HCT116 (cell line): Measurements from ENCODE around the gene TBC1D8. TPM values are rescaled to one million over a fixed set of nuclear protein-coding genes. Genes with fewer than 3 reads are reported as not detected.

Experiments
- ATAC-seq: fragments of 200-7000 bp; cut with Tn5 transposase; 2 replicates; pipeline ENCODE4 v1.9.1; 2020; ENCODE audit warnings: mild to moderate bottlenecking, moderate library complexity
- BruUV-seq: library from RNA; stranded (reverse); fragments of 400-500 nt; replicated peaks from 2 replicates; lab custom pipeline; 2021; lab: Mats Ljungman, UMichigan
- CTCF ChIA-PET: fragments of 300-600 bp; sonication (Branson Sonifier 250); formaldehyde crosslinking; loops from one replicate; lab custom pipeline; 2021; ENCODE audit warnings: antibody characterized with exemption; lab: Charles Lee
- POLR2A ChIA-PET: fragments of 300-600, 350-600 bp; sonication (Branson Sonifier 250); formaldehyde crosslinking; loops from one replicate; lab custom pipeline; 2021; ENCODE audit warnings: antibody characterized with exemption; lab: Charles Lee
- RAD21 ChIA-PET, 2 experiments: fragments of 300-600 bp; sonication (Branson Sonifier 250); formaldehyde crosslinking; loops; one replicate each; lab custom pipeline; 2023; ENCODE audit warnings: low total read pairs in 2 of 2; ENCODE audit not compliant: uncharacterized antibody in 2 of 2, unreplicated experiment in 2 of 2, low non-redundant PET in 1 of 2; lab: Charles Lee
- DNase-seq: peaks from one replicate; pipeline ENCODE4 v3.0.0-alpha.2; 2010; ENCODE audit warnings: low read depth, low spot score
- H2AFZ ChIP-seq: fragments of 200-600 bp; shearing (Covaris generic), sonication (generic); 2 replicates; pipeline ENCODE4 v1.6.1; 2017; ENCODE audit warnings: low read depth, mixed run types, mixed read lengths, antibody characterized with exemption, low read length; ENCODE audit not compliant: poor library complexity, severe bottlenecking
- H3K27ac ChIP-seq: 2 replicates; pipeline ENCODE4 v1.5.1; 2012; ENCODE audit warnings: low read depth, low read length
- H3K27me3 ChIP-seq: fragments of 200-600 bp; sonication (generic); 2 replicates; pipeline ENCODE4 v1.6.1; 2016; ENCODE audit warnings: mixed run types, low read length, mixed read lengths; ENCODE audit not compliant: insufficient read depth
- H3K36me3 ChIP-seq, 2 experiments: fragments of 200-500 bp in 1 of 2; fragments of 200-600 bp in 1 of 2; sonication (Bioruptor generic) in 1 of 2; sonication (generic) in 1 of 2; 2 replicates each; pipeline versions ENCODE4 v1.5.1 to v1.6.1; 2014 to 2016; ENCODE audit warnings: low read length in 2 of 2, inconsistent platforms in 1 of 2, mixed read lengths in 1 of 2, mixed run types in 1 of 2; ENCODE audit not compliant: insufficient read depth in 2 of 2, control insufficient read depth in 1 of 2
- H3K4me1 ChIP-seq, 2 experiments: fragments of 200-600 bp in 1 of 2; sonication (generic) in 1 of 2; 2 replicates each; pipeline versions ENCODE4 v1.5.1 to v1.6.1; 2012 to 2017; ENCODE audit warnings: low read length in 2 of 2, inconsistent platforms in 1 of 2, mild to moderate bottlenecking in 1 of 2, mixed read lengths in 1 of 2, mixed run types in 1 of 2, moderate library complexity in 1 of 2; ENCODE audit not compliant: insufficient read depth in 2 of 2, control insufficient read depth in 1 of 2
- H3K4me2 ChIP-seq: fragments of 200-600 bp; sonication (generic); 2 replicates; pipeline ENCODE4 v1.6.1; 2017; ENCODE audit warnings: mixed run types, low read length, mixed read lengths
- H3K4me3 ChIP-seq, 2 experiments: fragments of 200-600 bp in 1 of 2; sonication (generic) in 1 of 2; replicated peaks in 1 of 2; 2 replicates each; pipeline ENCODE4 v1.5.1; 2011 to 2016; ENCODE audit warnings: low read length in 2 of 2, control low read depth in 1 of 2, low read depth in 1 of 2, mild to moderate bottlenecking in 1 of 2, mixed read lengths in 1 of 2, mixed run types in 1 of 2
- H3K79me2 ChIP-seq: fragments of 200-600 bp; sonication (generic); 2 replicates; pipeline ENCODE4 v1.6.1; 2017; ENCODE audit warnings: mild to moderate bottlenecking, mixed run types, low read length, moderate library complexity, mixed read lengths; ENCODE audit not compliant: insufficient read depth
- H3K9ac ChIP-seq: fragments of 200-600 bp; sonication (generic); 2 replicates; pipeline ENCODE4 v1.6.1; 2016; ENCODE audit warnings: low read length, mixed read lengths
- H3K9me2 ChIP-seq: fragments of 200-600 bp; sonication (generic), shearing (Covaris generic); 2 replicates; pipeline ENCODE4 v1.6.1; 2017; ENCODE audit warnings: mixed run types, mild to moderate bottlenecking, moderate library complexity; ENCODE audit not compliant: insufficient read depth
- H3K9me3 ChIP-seq, 2 experiments: fragments of 200-500 bp in 1 of 2; fragments of 200-600 bp in 1 of 2; sonication (Bioruptor generic) in 1 of 2; sonication (generic) in 1 of 2; 2 replicates each; pipeline ENCODE4 v1.6.1; 2014 to 2017; ENCODE audit warnings: low read length in 2 of 2, mixed read lengths in 2 of 2, inconsistent platforms in 1 of 2, low read depth in 1 of 2, mild to moderate bottlenecking in 1 of 2, mixed run types in 1 of 2, moderate library complexity in 1 of 2; ENCODE audit not compliant: control insufficient read depth in 1 of 2, insufficient read depth in 1 of 2
- H4K20me1 ChIP-seq: fragments of 200-600 bp; sonication (generic), shearing (Covaris generic); 2 replicates; pipeline ENCODE4 v1.6.1; 2017; ENCODE audit warnings: mixed run types, mild to moderate bottlenecking, moderate library complexity; ENCODE audit not compliant: insufficient read depth
- CTCF ChIP-seq, 3 experiments: fragments of 200-600 bp in 1 of 3; sonication (generic) in 1 of 3; IDR thresholded peaks in 2 of 3; conservative IDR thresholded peaks in 1 of 3; 2 replicates each; pipeline ENCODE4 v1.5.1; 2012 to 2017; ENCODE audit warnings: low read depth in 2 of 3, low read length in 2 of 3, antibody characterized with exemption in 1 of 3, borderline replicate concordance in 1 of 3, control low read depth in 1 of 3, mild to moderate bottlenecking in 1 of 3, mixed read lengths in 1 of 3, mixed run types in 1 of 3, moderate library complexity in 1 of 3; ENCODE audit not compliant: insufficient read depth in 1 of 3
- EGR1 ChIP-seq: IDR thresholded peaks from 2 replicates; pipeline ENCODE4 v1.6.1; 2012; ENCODE audit warnings: low read depth
- EZH2 ChIP-seq: fragments of 200-600 bp; sonication (generic); IDR thresholded peaks from 2 replicates; pipeline ENCODE4 v1.6.1; 2017; ENCODE audit warnings: antibody characterized with exemption, mixed run types
- EZH2phosphoT487 ChIP-seq: fragments of 200-600 bp; IDR thresholded peaks from 2 replicates; pipeline ENCODE4 v1.6.1; 2018; ENCODE audit warnings: antibody characterized with exemption, borderline replicate concordance
- POLR2AphosphoS5 ChIP-seq: IDR thresholded peaks from 2 replicates; pipeline ENCODE4 v1.6.1; 2011; ENCODE audit warnings: mild to moderate bottlenecking, low read depth, low read length, moderate library complexity
- REST ChIP-seq: IDR thresholded peaks from 2 replicates; pipeline ENCODE4 v1.6.1; 2012; ENCODE audit warnings: low read depth
- SIN3A ChIP-seq: IDR thresholded peaks from 2 replicates; pipeline ENCODE4 v1.6.1; 2012; ENCODE audit warnings: low read depth
- SRF ChIP-seq: IDR thresholded peaks from 2 replicates; pipeline ENCODE4 v1.6.1; 2012; ENCODE audit warnings: low read depth
- ZFX ChIP-seq: fragments of 450-650 bp; IDR thresholded peaks from 2 replicates; pipeline ENCODE4 v1.6.1; 2017
- intact Hi-C: fragments of 100-400 bp; cut with micrococcal nuclease; formaldehyde crosslinking; loops from 2 replicates; pipeline ENCODE4 v1.10.0; 2022
- total RNA-seq: library from RNA; stranded (reverse); gene quantifications from one replicate; pipeline ENCODE4 v1.2.1, GENCODE V29; 2021; ENCODE audit not compliant: unreplicated experiment

Gene TBC1D8
- total RNA-seq, 1 experiment from 2014 or later = 44.0 TPM

- Histone ChIP-seq H3K79me2 (peaks cover 12% of the 10 kb centered on the region; the same call in 1 of the 2 replicates), H3K9me3 (no peaks in the 10 kb centered on the region), H3K9me2 (no peaks in the 10 kb centered on the region), H3K27me3 (no peaks in the 10 kb centered on the region), H3K4me3 (no peak overlapping the region), H3K4me2 (no peak overlapping the region), H2AFZ (no peak overlapping the region), H4K20me1 (no peaks in the 10 kb centered on the region), H3K9ac (no peak overlapping the region), H3K4me1 (peaks cover under 1% of the 10 kb centered on the region in 2 experiments; a peak in 3 of 4 replicates), H3K36me3 (peaks cover 7 to 15% of the 10 kb centered on the region in 2 experiments; a peak in 2 of 4 replicates), H3K27ac (no peak overlapping the region)
- no peak for ATAC-seq
- ChIA-PET RAD21 (no interaction called here), POLR2A (no interaction called here), CTCF (no interaction called here)
- no peak for DNase-seq
- TF ChIP-seq EZH2phosphoT487 = no peak
- no peak for TF ChIP-seq ZFX
- no peak for TF ChIP-seq EGR1
- no peak for TF ChIP-seq SRF
- no peak for TF ChIP-seq EZH2
- TF ChIP-seq REST = no peak
- no peak for TF ChIP-seq POLR2AphosphoS5
- TF ChIP-seq CTCF (IDR thresholded peaks at IDR 0.05 in 2 of 3, conservative IDR thresholded peaks at IDR 0.05 in 1 of 3; ENCODE audit: borderline replicate concordance in 1 of 3, insufficient read depth in 1 of 3, low read depth in 2 of 3, low read length in 2 of 3) = no peak
- no peak for TF ChIP-seq SIN3A
- intact Hi-C loops = no loop called here
- TSS peak; percentile 34 for BruUV-seq
Measured at GRCh38 chr2:101058386-101058785, 92.8 kb downstream of the TBC1D8 start.
